ENCODE measurements around the gene CMAS.
"Not testable (repeated sequence)": the region's sequence is repeated elsewhere in the genome, so short reads cannot be mapped to it uniquely, and the experiment has no call there.

CMAS gene

GRCh38 chr12:22089486-22089885 is 43.5 kb downstream of the CMAS start:
- Histone ChIP-seq H2AK5ac (ENCODE audit: low read length) (no peak overlapping the region), H3K14ac (ENCODE audit: low read length) (no peak overlapping the region), H3K27me3 (ENCODE audit: insufficient read depth, low read length) (no peaks in the 10 kb centered on the region), H4K91ac (ENCODE audit: low read depth, low read length) (no peak overlapping the region), H3K4ac (ENCODE audit: low read depth, low read length) (no peak overlapping the region), H3K9ac (ENCODE audit: low read length) (no peak overlapping the region), H3K4me1 (ENCODE audit: control insufficient read depth in 1 of 2, insufficient read depth in 2 of 2, low read length in 2 of 2) (no peaks in the 10 kb centered on the region), H3K9me3 (ENCODE audit: insufficient read depth, low read depth, low read length) (no peaks in the 10 kb centered on the region), H4K12ac (ENCODE audit: low read depth, low read length) (no peak overlapping the region), H3K4me3 (ENCODE audit: low read depth, low read length) (no peak overlapping the region), H2BK120ac (ENCODE audit: insufficient read depth, low read length, poor library complexity) (no peak overlapping the region), H4K8ac (ENCODE audit: low read depth, low read length) (no peak overlapping the region), H3K23ac (ENCODE audit: low read length) (no peak overlapping the region), H3K18ac (ENCODE audit: low read length) (no peak overlapping the region), H2BK12ac (ENCODE audit: low read length) (no peak overlapping the region), H2AFZ (ENCODE audit: insufficient read depth, low read length, poor library complexity) (no peak overlapping the region), H2BK5ac (ENCODE audit: low read depth, low read length, poor library complexity) (no peak overlapping the region), H3K79me2 (ENCODE audit: control insufficient read depth, insufficient read depth, low read length, poor library complexity) (no peaks in the 10 kb centered on the region), H3K79me1 (ENCODE audit: low read length) (no peaks in the 10 kb centered on the region), H3K4me2 (ENCODE audit: low read length) (no peak overlapping the region), H3K27ac (ENCODE audit: low read depth, low read length) (no peak overlapping the region), H3K36me3 (ENCODE audit: control insufficient read depth in 1 of 2, insufficient read depth in 2 of 2, low read length in 2 of 2) (no peaks in the 10 kb centered on the region)
- no CpG with 5 or more reads among the region's 2 CpGs for WGBS (ENCODE audit: extremely low coverage, insufficient coverage, insufficient read length)
- DNase-seq: no peak

DNA sequence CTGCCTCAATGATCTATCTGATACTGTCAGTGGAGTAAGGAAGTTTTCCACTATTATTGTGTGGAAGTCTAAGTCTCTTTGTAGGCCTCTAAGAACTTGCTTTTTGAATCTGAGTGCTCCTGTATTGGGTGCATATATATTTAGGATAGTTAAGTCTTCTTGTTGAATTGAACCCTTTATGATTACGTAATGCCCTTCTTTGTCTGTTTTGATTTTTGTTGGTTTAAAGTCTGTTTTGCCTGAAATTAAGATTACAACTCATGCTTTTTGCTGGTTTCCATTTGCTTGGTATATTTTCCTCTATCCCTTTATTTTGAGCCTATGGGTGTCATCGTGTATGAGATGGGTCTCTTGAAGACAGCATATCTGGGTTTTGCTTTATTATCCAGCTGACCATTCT is 53.0 kb downstream of the CMAS start:
- H3K4me2 ChIP-seq (ENCODE audit: low read length); H3K27me3 ChIP-seq (ENCODE audit: insufficient read depth, low read length); H2BK5ac ChIP-seq (ENCODE audit: low read depth, low read length, poor library complexity); H4K8ac ChIP-seq (ENCODE audit: low read depth, low read length); H2BK120ac ChIP-seq (ENCODE audit: insufficient read depth, low read length, poor library complexity); H3K18ac ChIP-seq (ENCODE audit: low read length); H2AK5ac ChIP-seq (ENCODE audit: low read length); H3K36me3 ChIP-seq (ENCODE audit: control insufficient read depth in 1 of 2, insufficient read depth in 2 of 2, low read length in 2 of 2); H3K4me1 ChIP-seq (ENCODE audit: control insufficient read depth in 1 of 2, insufficient read depth in 2 of 2, low read length in 2 of 2); H3K4ac ChIP-seq (ENCODE audit: low read depth, low read length); H3K9me3 ChIP-seq (ENCODE audit: insufficient read depth, low read depth, low read length); H2BK12ac ChIP-seq (ENCODE audit: low read length); DNase-seq; H3K27ac ChIP-seq (ENCODE audit: low read depth, low read length); H3K4me3 ChIP-seq (ENCODE audit: low read depth, low read length); H3K23ac ChIP-seq (ENCODE audit: low read length); H4K91ac ChIP-seq (ENCODE audit: low read depth, low read length); H3K14ac ChIP-seq (ENCODE audit: low read length); H3K79me1 ChIP-seq (ENCODE audit: low read length); H3K79me2 ChIP-seq (ENCODE audit: control insufficient read depth, insufficient read depth, low read length, poor library complexity); H4K12ac ChIP-seq (ENCODE audit: low read depth, low read length); H3K9ac ChIP-seq (ENCODE audit: low read length); H2AFZ ChIP-seq (ENCODE audit: insufficient read depth, low read length, poor library complexity): not testable (repeated sequence)
- no CpG with 5 or more reads among the region's 2 CpGs for WGBS (ENCODE audit: extremely low coverage, insufficient coverage, insufficient read length)

GRCh38 chr12:22100958-22101748 is 55.1 kb downstream of the CMAS start:
- H4K12ac ChIP-seq (ENCODE audit: low read depth, low read length): no peak overlapping the region
- H3K36me3 ChIP-seq (ENCODE audit: control insufficient read depth in 1 of 2, insufficient read depth in 2 of 2, low read length in 2 of 2): no peaks in the 10 kb centered on the region
- H3K9ac ChIP-seq (ENCODE audit: low read length): no peak overlapping the region
- no peak overlapping the region for H3K23ac ChIP-seq (ENCODE audit: low read length)
- H4K8ac ChIP-seq (ENCODE audit: low read depth, low read length): no peak overlapping the region
- no peaks in the 10 kb centered on the region for H3K79me1 ChIP-seq (ENCODE audit: low read length)
- H3K27ac ChIP-seq (ENCODE audit: low read depth, low read length): no peak overlapping the region
- H2BK120ac ChIP-seq (ENCODE audit: insufficient read depth, low read length, poor library complexity): no peak overlapping the region
- no peak overlapping the region for H2BK5ac ChIP-seq (ENCODE audit: low read depth, low read length, poor library complexity)
- H2BK12ac ChIP-seq (ENCODE audit: low read length): no peak overlapping the region
- H3K14ac ChIP-seq (ENCODE audit: low read length): no peak overlapping the region
- no peak overlapping the region for H3K4me2 ChIP-seq (ENCODE audit: low read length)
- no peaks in the 10 kb centered on the region for H3K79me2 ChIP-seq (ENCODE audit: control insufficient read depth, insufficient read depth, low read length, poor library complexity)
- no peak overlapping the region for H3K4ac ChIP-seq (ENCODE audit: low read depth, low read length)
- H3K9me3 ChIP-seq (ENCODE audit: insufficient read depth, low read depth, low read length): no peaks in the 10 kb centered on the region
- no peak overlapping the region for H3K18ac ChIP-seq (ENCODE audit: low read length)
- H2AK5ac ChIP-seq (ENCODE audit: low read length): no peak overlapping the region
- H2AFZ ChIP-seq (ENCODE audit: insufficient read depth, low read length, poor library complexity): no peak overlapping the region
- no peak overlapping the region for H4K91ac ChIP-seq (ENCODE audit: low read depth, low read length)
- no peak overlapping the region for H3K4me3 ChIP-seq (ENCODE audit: low read depth, low read length)
- no peaks in the 10 kb centered on the region for H3K27me3 ChIP-seq (ENCODE audit: insufficient read depth, low read length)
- H3K4me1 ChIP-seq (ENCODE audit: control insufficient read depth in 1 of 2, insufficient read depth in 2 of 2, low read length in 2 of 2): peaks cover 0 to 3% of the 10 kb centered on the region in 2 experiments
- DNase-seq: peak; percentile 54 to 77
- no CpG with 5 or more reads among the region's 6 CpGs for WGBS (ENCODE audit: extremely low coverage, insufficient coverage, insufficient read length)

DNA sequence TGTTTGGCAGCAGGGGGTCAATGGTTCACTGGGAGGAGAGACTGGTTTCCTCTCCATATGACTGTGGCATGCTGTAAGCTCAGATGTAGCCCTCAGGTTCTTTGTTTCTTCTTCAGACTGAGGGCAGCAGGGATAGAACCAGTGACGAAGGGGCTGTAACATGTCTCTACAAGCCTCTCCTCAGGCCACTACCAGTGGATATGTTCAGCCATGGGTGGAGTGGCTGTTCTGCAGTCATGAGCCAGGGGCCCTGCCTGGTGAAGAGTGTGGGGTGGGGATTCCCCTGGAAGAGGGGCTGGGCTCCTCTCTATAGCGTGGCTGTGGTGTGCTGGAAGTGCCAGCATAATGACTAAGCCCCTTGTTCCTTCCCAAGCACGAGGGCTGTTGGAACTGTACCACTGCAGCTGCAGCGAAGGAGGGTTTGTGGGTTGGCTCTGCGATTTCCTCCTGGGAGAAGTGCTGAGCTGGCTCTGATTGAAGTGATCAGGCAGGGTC is 55.8 kb downstream of the CMAS start:
- Histone ChIP-seq H2BK12ac (ENCODE audit: low read length) (no peak overlapping the region), H3K4me3 (ENCODE audit: low read depth, low read length) (no peak overlapping the region), H2AFZ (ENCODE audit: insufficient read depth, low read length, poor library complexity) (no peak overlapping the region), H3K79me2 (ENCODE audit: control insufficient read depth, insufficient read depth, low read length, poor library complexity) (no peaks in the 10 kb centered on the region), H3K23ac (ENCODE audit: low read length) (no peak overlapping the region), H2BK120ac (ENCODE audit: insufficient read depth, low read length, poor library complexity) (no peak overlapping the region), H2BK5ac (ENCODE audit: low read depth, low read length, poor library complexity) (no peak overlapping the region), H3K4me2 (ENCODE audit: low read length) (no peak overlapping the region), H3K18ac (ENCODE audit: low read length) (no peak overlapping the region), H3K9me3 (ENCODE audit: insufficient read depth, low read depth, low read length) (no peaks in the 10 kb centered on the region), H3K36me3 (ENCODE audit: control insufficient read depth in 1 of 2, insufficient read depth in 2 of 2, low read length in 2 of 2) (no peaks in the 10 kb centered on the region), H4K8ac (ENCODE audit: low read depth, low read length) (no peak overlapping the region), H4K91ac (ENCODE audit: low read depth, low read length) (no peak overlapping the region), H3K27ac (ENCODE audit: low read depth, low read length) (no peak overlapping the region), H3K4ac (ENCODE audit: low read depth, low read length) (no peak overlapping the region), H4K12ac (ENCODE audit: low read depth, low read length) (no peak overlapping the region), H3K9ac (ENCODE audit: low read length) (no peak overlapping the region), H3K27me3 (ENCODE audit: insufficient read depth, low read length) (no peaks in the 10 kb centered on the region), H3K4me1 (ENCODE audit: control insufficient read depth in 1 of 2, insufficient read depth in 2 of 2, low read length in 2 of 2) (peaks cover 0 to 3% of the 10 kb centered on the region in 2 experiments), H3K14ac (ENCODE audit: low read length) (no peak overlapping the region), H2AK5ac (ENCODE audit: low read length) (no peak overlapping the region), H3K79me1 (ENCODE audit: low read length) (no peaks in the 10 kb centered on the region)
- no CpG with 5 or more reads among the region's 5 CpGs for WGBS (ENCODE audit: extremely low coverage, insufficient coverage, insufficient read length)
- peak in 1 of 2 donors; percentile 25 for DNase-seq
